ENCODE results near the gene SLC17A7. TPM values are rescaled to one million over a fixed set of nuclear protein-coding genes. Genes with fewer than 3 reads are reported as not detected.

The SLC17A7 gene
- total and polyA plus RNA-seq, 9 of the 15 experiments (the other 6 are each of a cell fraction or from before 2014, with no cell fraction given), result 1.1 to 15.7 (median 2.4) TPM

DNA sequence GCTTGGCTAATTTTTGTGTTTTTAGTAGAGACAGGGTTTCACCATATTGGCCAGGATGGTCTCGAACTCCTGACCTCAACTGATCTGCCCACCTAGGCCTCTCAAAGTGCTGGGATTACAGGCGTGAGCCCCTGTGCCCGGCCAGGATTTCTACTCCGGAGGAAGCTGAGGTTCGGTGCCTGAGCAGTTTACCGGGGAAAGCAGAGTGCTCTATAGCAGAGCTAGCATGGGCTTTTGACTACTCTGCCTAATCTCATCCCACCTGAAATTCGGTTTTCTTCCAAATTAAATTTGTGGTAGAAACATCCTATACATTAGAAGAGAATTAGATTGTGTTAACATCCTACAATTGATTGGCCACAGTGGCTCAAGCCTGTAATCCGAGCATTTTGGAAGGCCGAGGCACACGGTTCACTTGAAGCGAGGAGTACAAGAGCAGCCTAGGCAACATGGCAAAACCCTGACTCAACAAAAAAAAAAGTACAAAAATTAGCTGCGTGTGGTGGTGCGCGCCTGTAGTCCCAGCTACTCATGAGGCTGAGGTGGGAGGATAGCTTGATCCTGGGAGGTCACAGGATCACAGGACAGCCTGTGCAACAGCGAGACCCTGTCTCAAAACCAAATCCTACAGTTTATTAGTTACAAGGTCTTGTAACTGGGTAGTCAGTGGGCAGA, 47.7 kb upstream of the SLC17A7 start (continued):
- TF ChIP-seq SMAD1 (IDR thresholded peaks at IDR 0.05; ENCODE audit: low read depth, low read length, partially characterized antibody) (peak; percentile 17), ZNF764 (CRISPR knock-in tag; IDR thresholded peaks at IDR 0.05; ENCODE audit: low read depth) (no peak), ZNF197 (CRISPR knock-in tag; IDR thresholded peaks at IDR 0.05; ENCODE audit: low read depth) (no peak), TGIF2 (CRISPR knock-in tag; IDR thresholded peaks at IDR 0.05) (no peak), NFXL1 (CRISPR knock-in tag; IDR thresholded peaks at IDR 0.05) (no peak), ZNF316 (IDR thresholded peaks at IDR 0.05) (peak; percentile 98), CHD4 (IDR thresholded peaks at IDR 0.05; ENCODE audit: insufficient read depth, insufficient replicate concordance, low read depth, low read length, poor library complexity, severe bottlenecking) (no peak), ZNF561 (CRISPR knock-in tag; conservative IDR thresholded peaks at IDR 0.05) (no peak), SETDB1 (IDR thresholded peaks at IDR 0.05; ENCODE audit: low read length) (no peak), JUN (IDR thresholded peaks at IDR 0.05; ENCODE audit: borderline replicate concordance, low read depth, low read length) (no peak), JUN (CRISPR knock-in tag; IDR thresholded peaks at IDR 0.05; ENCODE audit: borderline replicate concordance) (no peak), TEAD1 (CRISPR knock-in tag; IDR thresholded peaks at IDR 0.05) (no peak), ZNF41 (CRISPR knock-in tag; conservative IDR thresholded peaks at IDR 0.05) (no peak), ZNF217 (CRISPR knock-in tag; IDR thresholded peaks at IDR 0.05) (no peak), RBM15 (IDR thresholded peaks at IDR 0.05; ENCODE audit: insufficient read depth, low read length) (no peak)
- TF ChIP-seq, protein P1, sequence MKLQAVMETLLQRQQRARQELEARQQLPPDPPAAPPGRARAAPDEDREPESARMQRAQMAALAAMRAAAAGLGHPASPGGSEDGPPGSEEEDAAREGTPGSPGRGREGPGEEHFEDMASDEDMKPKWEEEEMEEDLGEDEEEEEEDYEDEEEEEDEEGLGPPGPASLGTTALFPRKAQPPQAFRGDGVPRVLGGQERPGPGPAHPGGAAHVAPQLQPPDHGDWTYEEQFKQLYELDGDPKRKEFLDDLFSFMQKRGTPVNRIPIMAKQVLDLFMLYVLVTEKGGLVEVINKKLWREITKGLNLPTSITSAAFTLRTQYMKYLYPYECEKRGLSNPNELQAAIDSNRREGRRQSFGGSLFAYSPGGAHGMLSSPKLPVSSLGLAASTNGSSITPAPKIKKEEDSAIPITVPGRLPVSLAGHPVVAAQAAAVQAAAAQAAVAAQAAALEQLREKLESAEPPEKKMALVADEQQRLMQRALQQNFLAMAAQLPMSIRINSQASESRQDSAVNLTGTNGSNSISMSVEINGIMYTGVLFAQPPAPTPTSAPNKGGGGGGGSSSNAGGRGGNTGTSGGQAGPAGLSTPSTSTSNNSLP (IDR thresholded peaks at IDR 0.05; ENCODE audit: borderline replicate concordance, low read depth, low read length), result no peak
- TF ChIP-seq, protein P2, sequence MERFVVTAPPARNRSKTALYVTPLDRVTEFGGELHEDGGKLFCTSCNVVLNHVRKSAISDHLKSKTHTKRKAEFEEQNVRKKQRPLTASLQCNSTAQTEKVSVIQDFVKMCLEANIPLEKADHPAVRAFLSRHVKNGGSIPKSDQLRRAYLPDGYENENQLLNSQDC (CRISPR knock-in tag; IDR thresholded peaks at IDR 0.05), result no peak
- TF ChIP-seq, protein P3, sequence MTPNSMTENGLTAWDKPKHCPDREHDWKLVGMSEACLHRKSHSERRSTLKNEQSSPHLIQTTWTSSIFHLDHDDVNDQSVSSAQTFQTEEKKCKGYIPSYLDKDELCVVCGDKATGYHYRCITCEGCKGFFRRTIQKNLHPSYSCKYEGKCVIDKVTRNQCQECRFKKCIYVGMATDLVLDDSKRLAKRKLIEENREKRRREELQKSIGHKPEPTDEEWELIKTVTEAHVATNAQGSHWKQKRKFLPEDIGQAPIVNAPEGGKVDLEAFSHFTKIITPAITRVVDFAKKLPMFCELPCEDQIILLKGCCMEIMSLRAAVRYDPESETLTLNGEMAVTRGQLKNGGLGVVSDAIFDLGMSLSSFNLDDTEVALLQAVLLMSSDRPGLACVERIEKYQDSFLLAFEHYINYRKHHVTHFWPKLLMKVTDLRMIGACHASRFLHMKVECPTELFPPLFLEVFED (CRISPR knock-in tag; conservative IDR thresholded peaks at IDR 0.05), result no peak
- TF ChIP-seq, protein P4, sequence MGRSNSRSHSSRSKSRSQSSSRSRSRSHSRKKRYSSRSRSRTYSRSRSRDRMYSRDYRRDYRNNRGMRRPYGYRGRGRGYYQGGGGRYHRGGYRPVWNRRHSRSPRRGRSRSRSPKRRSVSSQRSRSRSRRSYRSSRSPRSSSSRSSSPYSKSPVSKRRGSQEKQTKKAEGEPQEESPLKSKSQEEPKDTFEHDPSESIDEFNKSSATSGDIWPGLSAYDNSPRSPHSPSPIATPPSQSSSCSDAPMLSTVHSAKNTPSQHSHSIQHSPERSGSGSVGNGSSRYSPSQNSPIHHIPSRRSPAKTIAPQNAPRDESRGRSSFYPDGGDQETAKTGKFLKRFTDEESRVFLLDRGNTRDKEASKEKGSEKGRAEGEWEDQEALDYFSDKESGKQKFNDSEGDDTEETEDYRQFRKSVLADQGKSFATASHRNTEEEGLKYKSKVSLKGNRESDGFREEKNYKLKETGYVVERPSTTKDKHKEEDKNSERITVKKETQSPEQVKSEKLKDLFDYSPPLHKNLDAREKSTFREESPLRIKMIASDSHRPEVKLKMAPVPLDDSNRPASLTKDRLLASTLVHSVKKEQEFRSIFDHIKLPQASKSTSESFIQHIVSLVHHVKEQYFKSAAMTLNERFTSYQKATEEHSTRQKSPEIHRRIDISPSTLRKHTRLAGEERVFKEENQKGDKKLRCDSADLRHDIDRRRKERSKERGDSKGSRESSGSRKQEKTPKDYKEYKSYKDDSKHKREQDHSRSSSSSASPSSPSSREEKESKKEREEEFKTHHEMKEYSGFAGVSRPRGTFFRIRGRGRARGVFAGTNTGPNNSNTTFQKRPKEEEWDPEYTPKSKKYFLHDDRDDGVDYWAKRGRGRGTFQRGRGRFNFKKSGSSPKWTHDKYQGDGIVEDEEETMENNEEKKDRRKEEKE (IDR thresholded peaks at IDR 0.05; ENCODE audit: borderline replicate concordance in 1 of 2, control insufficient read depth in 1 of 2, low read depth in 2 of 2, low read length in 1 of 2), result 0 out of 4 replicates have a peak, but pooled peaks of 1 of the 2 experiments have one; percentile 30
- TF ChIP-seq, protein P5, sequence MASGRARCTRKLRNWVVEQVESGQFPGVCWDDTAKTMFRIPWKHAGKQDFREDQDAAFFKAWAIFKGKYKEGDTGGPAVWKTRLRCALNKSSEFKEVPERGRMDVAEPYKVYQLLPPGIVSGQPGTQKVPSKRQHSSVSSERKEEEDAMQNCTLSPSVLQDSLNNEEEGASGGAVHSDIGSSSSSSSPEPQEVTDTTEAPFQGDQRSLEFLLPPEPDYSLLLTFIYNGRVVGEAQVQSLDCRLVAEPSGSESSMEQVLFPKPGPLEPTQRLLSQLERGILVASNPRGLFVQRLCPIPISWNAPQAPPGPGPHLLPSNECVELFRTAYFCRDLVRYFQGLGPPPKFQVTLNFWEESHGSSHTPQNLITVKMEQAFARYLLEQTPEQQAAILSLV (tag; IDR thresholded peaks at IDR 0.05), result no peak
